CD8-positive, alpha-beta memory T cell (primary cell): ENCODE measurements around the gene SH3RF2. TPM values are rescaled to one million over a fixed set of nuclear protein-coding genes. Genes with fewer than 3 reads are reported as not detected.

Source experiments
- CTCF ChIA-PET: fragments of 350-600 bp; sonication (Branson Sonifier 250); formaldehyde crosslinking; loops from one replicate; lab custom pipeline; 2021; ENCODE audit warnings: antibody characterized with exemption; lab: Charles Lee
- POLR2A ChIA-PET: fragments of 350-600 bp; sonication (Branson Sonifier 250); formaldehyde crosslinking; loops from one replicate; lab custom pipeline; 2021; ENCODE audit warnings: antibody characterized with exemption; lab: Charles Lee
- DNase-seq, 5 donors: peaks; one replicate each; pipeline versions ENCODE4 v3.0.0 to v3.0.0-alpha.2; 2020 to 2022; ENCODE audit warnings: mixed read lengths in 1 of 5
- H3K27ac ChIP-seq: one replicate; pipeline ENCODE4 v1.7.0; 2013; ENCODE audit warnings: low read depth, mild to moderate bottlenecking, low read length, moderate library complexity
- H3K27me3 ChIP-seq: 2 replicates; pipeline ENCODE4 v1.7.0; 2013; ENCODE audit warnings: low read length, mild to moderate bottlenecking; ENCODE audit not compliant: insufficient read depth, poor library complexity, severe bottlenecking
- H3K36me3 ChIP-seq: 2 replicates; pipeline ENCODE4 v1.7.0; 2013; ENCODE audit warnings: mild to moderate bottlenecking, low read length, moderate library complexity; ENCODE audit not compliant: insufficient read depth
- H3K4me1 ChIP-seq: 2 replicates; pipeline ENCODE4 v1.7.0; 2013; ENCODE audit warnings: mild to moderate bottlenecking, low read length, moderate library complexity; ENCODE audit not compliant: insufficient read depth
- H3K4me3 ChIP-seq: 2 replicates; pipeline ENCODE4 v1.7.0; 2013; ENCODE audit warnings: mild to moderate bottlenecking, low read length
- H3K9me3 ChIP-seq: 2 replicates; pipeline ENCODE4 v1.7.0; 2013; ENCODE audit warnings: mild to moderate bottlenecking, low read length
- H3K27ac Mint-ChIP-seq, 8 donors: one replicate each; pipeline ENCODE4 v1.8.0; 2020 to 2021; ENCODE audit warnings: mixed read lengths in 8 of 8, mild to moderate bottlenecking in 6 of 8, inconsistent platforms in 3 of 8, moderate library complexity in 3 of 8
- H3K27me3 Mint-ChIP-seq, 2 donors: one replicate each; pipeline ENCODE4 v1.8.0; 2020 to 2021; ENCODE audit warnings: mixed read lengths in 2 of 2, mild to moderate bottlenecking in 1 of 2, moderate library complexity in 1 of 2
- H3K36me3 Mint-ChIP-seq, 3 donors: one replicate each; pipeline ENCODE4 v1.8.0; 2020 to 2021; ENCODE audit warnings: mixed read lengths in 3 of 3, inconsistent platforms in 1 of 3, mild to moderate bottlenecking in 1 of 3
- H3K4me1 Mint-ChIP-seq, 3 donors: one replicate each; pipeline ENCODE4 v1.8.0; 2020 to 2021; ENCODE audit warnings: mixed read lengths in 3 of 3, inconsistent platforms in 1 of 3, mild to moderate bottlenecking in 1 of 3
- H3K4me3 Mint-ChIP-seq, 7 donors: one replicate each; pipeline ENCODE4 v1.8.0; 2020 to 2021; ENCODE audit warnings: mixed read lengths in 7 of 7, mild to moderate bottlenecking in 6 of 7, moderate library complexity in 4 of 7, inconsistent platforms in 2 of 7
- H3K9me3 Mint-ChIP-seq, 5 donors: one replicate each; pipeline ENCODE4 v1.8.0; 2020 to 2022; ENCODE audit warnings: mixed read lengths in 5 of 5, mild to moderate bottlenecking in 3 of 5, moderate library complexity in 2 of 5, inconsistent platforms in 1 of 5
- polyA plus RNA-seq: library from polyadenylated mRNA; unstranded; fragments of 300-500 nt; fragmentation: Illumina TruSeq; gene quantifications from one replicate; pipeline ENCODE4 v1.2.3, GENCODE V29; 2021
- total RNA-seq, 2 experiments: library from RNA; stranded (reverse); gene quantifications; one replicate each; pipeline ENCODE4 v1.2.3, GENCODE V29; 2021

The SH3RF2 gene
- total and polyA plus RNA-seq, 3 experiments from 2014 or later, result 0.09 to 0.51 TPM; not detected in 1

- CTCF ChIA-PET, result no interaction called here
- Mint-ChIP-seq H3K27me3 (no peaks in the 10 kb centered on the region), H3K9me3 (peaks cover 0 to 2% (median 0%) of the 10 kb centered on the region in 5 donors), H3K4me3 (no peak overlapping the region), H3K27ac (no peak overlapping the region), H3K36me3 (no peaks in the 10 kb centered on the region), H3K4me1 (no peaks in the 10 kb centered on the region)
- no peak overlapping the region for H3K4me3 ChIP-seq
- DNase-seq, result no peak
- H3K9me3 ChIP-seq, result no peaks in the 10 kb centered on the region
- no peaks in the 10 kb centered on the region for H3K27me3 ChIP-seq
- no peaks in the 10 kb centered on the region for H3K4me1 ChIP-seq
- no peak overlapping the region for H3K27ac ChIP-seq
- POLR2A ChIA-PET, result no interaction called here
- H3K36me3 ChIP-seq, result no peaks in the 10 kb centered on the region
Measured at GRCh38 chr5:145924849-145925248, 11.5 kb upstream of the SH3RF2 start.

GRCh38 chr5:145925353-145925752 is 11.0 kb upstream of the SH3RF2 start:
- ChIA-PET CTCF (no interaction called here), POLR2A (no interaction called here)
- no peaks in the 10 kb centered on the region for H3K9me3 ChIP-seq
- Mint-ChIP-seq H3K4me1 (no peaks in the 10 kb centered on the region), H3K4me3 (no peak overlapping the region), H3K36me3 (no peaks in the 10 kb centered on the region), H3K27ac (no peak overlapping the region), H3K9me3 (peaks cover 0 to 2% (median 0%) of the 10 kb centered on the region in 5 donors), H3K27me3 (no peaks in the 10 kb centered on the region)
- H3K4me1 ChIP-seq, result no peaks in the 10 kb centered on the region
- no peak overlapping the region for H3K27ac ChIP-seq
- no peaks in the 10 kb centered on the region for H3K27me3 ChIP-seq
- no peaks in the 10 kb centered on the region for H3K36me3 ChIP-seq
- DNase-seq, result no peak
- H3K4me3 ChIP-seq, result no peak overlapping the region

- H3K27me3 ChIP-seq, result no peaks in the 10 kb centered on the region
- no peak overlapping the region for H3K27ac ChIP-seq
- H3K27me3 Mint-ChIP-seq, result no peaks in the 10 kb centered on the region
- H3K36me3 ChIP-seq, result no peaks in the 10 kb centered on the region
- H3K4me3 ChIP-seq, result no peak overlapping the region
- H3K36me3 Mint-ChIP-seq, result no peaks in the 10 kb centered on the region
- H3K9me3 Mint-ChIP-seq, result peaks cover 0 to 2% (median 0%) of the 10 kb centered on the region in 5 donors
- H3K27ac Mint-ChIP-seq, result no peak overlapping the region
- no peaks in the 10 kb centered on the region for H3K4me1 Mint-ChIP-seq
- no peaks in the 10 kb centered on the region for H3K9me3 ChIP-seq
- ChIA-PET POLR2A (no interaction called here), CTCF (no interaction called here)
- no peaks in the 10 kb centered on the region for H3K4me1 ChIP-seq
- H3K4me3 Mint-ChIP-seq, result no peak overlapping the region
- DNase-seq, result no peak
Measured at GRCh38 chr5:145925803-145926202, 10.6 kb upstream of the SH3RF2 start.

DNA sequence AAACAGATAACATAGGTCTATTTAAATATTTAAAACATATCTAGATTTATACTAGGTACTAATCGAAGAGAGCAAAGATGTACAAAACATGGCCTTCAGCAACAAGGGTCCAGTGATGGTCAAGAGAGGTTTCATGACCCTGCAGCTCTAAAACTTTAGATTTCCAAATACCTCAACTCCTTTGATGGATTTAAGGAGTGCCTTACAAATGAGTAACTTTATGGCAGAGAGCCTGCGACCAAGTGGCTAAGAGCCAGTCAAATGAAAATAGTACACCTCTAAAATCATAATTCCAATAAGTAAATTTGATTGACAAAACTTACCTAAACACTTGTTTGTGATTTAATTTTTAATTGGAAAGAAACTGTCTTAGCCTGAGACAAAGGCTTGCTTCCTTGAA is 4.7 kb upstream of the SH3RF2 start:
- no peaks in the 10 kb centered on the region for H3K36me3 ChIP-seq
- Mint-ChIP-seq H3K27me3 (peaks cover 10 to 21% of the 10 kb centered on the region in 2 donors), H3K9me3 (peaks cover 0 to 2% (median 0%) of the 10 kb centered on the region in 5 donors), H3K36me3 (no peaks in the 10 kb centered on the region), H3K27ac (no peak overlapping the region), H3K4me3 (no peak overlapping the region), H3K4me1 (peaks cover 8 to 12% (median 9%) of the 10 kb centered on the region in 3 donors)
- POLR2A ChIA-PET, result no interaction called here
- no peaks in the 10 kb centered on the region for H3K9me3 ChIP-seq
- no peak overlapping the region for H3K4me3 ChIP-seq
- DNase-seq, result no peak
- H3K27me3 ChIP-seq, result no peaks in the 10 kb centered on the region
- no peak overlapping the region for H3K27ac ChIP-seq
- CTCF ChIA-PET, result no interaction called here
- no peaks in the 10 kb centered on the region for H3K4me1 ChIP-seq

GRCh38 chr5:145934276-145934675 is 2.1 kb upstream of the SH3RF2 start:
- no peaks in the 10 kb centered on the region for H3K36me3 Mint-ChIP-seq
- Histone ChIP-seq H3K27me3 (no peaks in the 10 kb centered on the region), H3K4me3 (no peak overlapping the region), H3K4me1 (no peaks in the 10 kb centered on the region), H3K9me3 (no peaks in the 10 kb centered on the region), H3K27ac (no peak overlapping the region), H3K36me3 (no peaks in the 10 kb centered on the region)
- ChIA-PET POLR2A (no interaction called here), CTCF (no interaction called here)
- peaks cover 10 to 30% of the 10 kb centered on the region in 2 donors for H3K27me3 Mint-ChIP-seq
- peak overlapping the region in 1 of 8 donors; percentile 43 for H3K27ac Mint-ChIP-seq
- no peak for DNase-seq
- H3K4me3 Mint-ChIP-seq, result no peak overlapping the region
- peaks cover 0 to 2% (median 0%) of the 10 kb centered on the region in 5 donors for H3K9me3 Mint-ChIP-seq
- peaks cover 13 to 23% (median 14%) of the 10 kb centered on the region in 3 donors for H3K4me1 Mint-ChIP-seq

DNA sequence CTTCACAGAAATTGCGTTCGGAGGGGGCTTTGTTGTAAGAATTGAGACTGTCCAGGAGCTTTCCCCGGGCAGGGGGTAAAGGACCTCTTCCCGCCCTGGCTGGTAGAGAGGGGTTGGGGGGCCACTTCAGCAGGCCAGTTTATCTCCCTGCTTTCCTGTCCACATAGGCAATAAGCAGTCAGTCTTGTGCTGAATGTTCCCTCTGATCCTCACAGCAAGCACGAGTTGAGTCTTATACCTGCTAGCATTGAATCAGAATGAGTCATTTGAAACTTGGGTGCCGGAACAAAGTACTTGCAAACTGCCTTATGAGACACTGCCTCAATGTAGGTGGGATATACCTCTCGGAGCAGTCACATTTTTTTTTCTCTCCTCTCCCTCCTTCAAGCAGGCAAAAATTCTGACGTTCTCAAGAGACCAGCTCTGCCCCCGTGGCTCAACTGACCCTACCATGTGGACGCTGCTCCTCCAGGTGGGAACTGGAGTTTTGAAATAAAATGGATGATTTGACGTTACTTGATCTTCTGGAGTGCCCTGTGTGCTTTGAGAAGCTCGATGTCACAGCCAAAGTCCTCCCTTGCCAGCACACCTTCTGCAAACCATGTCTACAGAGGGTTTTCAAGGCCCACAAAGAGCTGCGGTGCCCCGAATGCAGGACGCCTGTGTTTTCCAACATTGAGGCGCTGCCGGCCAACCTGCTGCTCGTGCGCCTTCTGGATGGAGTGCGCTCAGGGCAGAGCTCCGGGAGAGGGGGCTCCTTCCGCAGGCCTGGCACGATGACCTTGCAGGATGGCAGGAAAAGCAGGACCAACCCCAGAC is 1.3 kb downstream of the SH3RF2 start:
- Mint-ChIP-seq H3K9me3 (peaks cover 0 to 2% (median 0%) of the 10 kb centered on the region in 5 donors), H3K4me1 (peaks cover 14 to 29% (median 15%) of the 10 kb centered on the region in 3 donors), H3K27me3 (peaks cover 13 to 30% of the 10 kb centered on the region in 2 donors), H3K36me3 (no peaks in the 10 kb centered on the region), H3K27ac (peak overlapping the region in 1 of 8 donors; percentile 38), H3K4me3 (no peak overlapping the region)
- H3K4me1 ChIP-seq, result no peaks in the 10 kb centered on the region
- no peak overlapping the region for H3K27ac ChIP-seq
- H3K4me3 ChIP-seq, result no peak overlapping the region
- no peaks in the 10 kb centered on the region for H3K27me3 ChIP-seq
- CTCF ChIA-PET, result no interaction called here
- no peaks in the 10 kb centered on the region for H3K36me3 ChIP-seq
- no peaks in the 10 kb centered on the region for H3K9me3 ChIP-seq
- POLR2A ChIA-PET, result no interaction called here
- DNase-seq, result no peak

DNA sequence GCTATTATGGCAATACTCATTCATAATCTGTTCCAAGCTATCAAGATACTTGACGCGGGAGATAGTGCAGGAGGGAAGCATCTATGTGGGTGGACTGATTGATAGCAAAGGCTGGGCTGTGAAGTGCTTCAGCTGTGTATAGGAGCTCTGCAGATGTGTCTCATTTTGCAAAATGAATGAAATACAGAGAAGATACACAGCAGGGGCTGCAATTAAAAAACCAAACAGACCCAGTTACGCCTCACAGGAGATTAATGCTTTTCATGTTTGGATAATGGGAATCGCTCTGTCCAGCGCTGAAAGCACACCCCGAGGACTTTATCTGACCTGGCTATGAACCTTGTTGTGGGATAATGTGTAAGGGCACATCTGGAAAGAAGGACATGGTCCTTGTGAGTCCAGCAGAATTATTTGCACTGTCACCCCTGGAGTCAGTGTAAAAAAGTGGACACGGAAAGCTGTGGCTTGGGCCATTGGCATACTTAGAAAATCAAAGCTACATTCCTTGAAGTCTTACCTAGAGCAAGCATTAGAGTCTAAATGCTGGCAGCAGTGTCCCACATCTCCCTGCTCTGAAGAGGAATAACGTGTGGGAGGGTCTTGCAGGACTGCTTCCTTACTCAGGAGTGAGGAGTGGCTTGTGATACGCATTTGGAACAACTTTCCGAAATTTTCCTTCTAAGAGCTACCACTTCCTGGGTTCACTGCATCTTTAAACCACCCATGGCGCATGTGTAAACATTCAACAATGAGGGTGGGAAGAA is 2.6 kb downstream of the SH3RF2 start:
- peaks cover 14 to 29% (median 15%) of the 10 kb centered on the region in 3 donors for H3K4me1 Mint-ChIP-seq
- CTCF ChIA-PET, result no interaction called here
- no peak overlapping the region for H3K4me3 ChIP-seq
- no peaks in the 10 kb centered on the region for H3K9me3 ChIP-seq
- H3K27ac ChIP-seq, result no peak overlapping the region
- POLR2A ChIA-PET, result no interaction called here
- H3K9me3 Mint-ChIP-seq, result peaks cover 0 to 2% (median 0%) of the 10 kb centered on the region in 5 donors
- H3K4me3 Mint-ChIP-seq, result no peak overlapping the region
- no peaks in the 10 kb centered on the region for H3K36me3 Mint-ChIP-seq
- peaks cover 13 to 29% of the 10 kb centered on the region in 2 donors for H3K27me3 Mint-ChIP-seq
- H3K4me1 ChIP-seq, result no peaks in the 10 kb centered on the region
- peak overlapping the region in 1 of 8 donors; percentile 14 for H3K27ac Mint-ChIP-seq
- H3K36me3 ChIP-seq, result no peaks in the 10 kb centered on the region
- H3K27me3 ChIP-seq, result no peaks in the 10 kb centered on the region
- no peak for DNase-seq

DNA sequence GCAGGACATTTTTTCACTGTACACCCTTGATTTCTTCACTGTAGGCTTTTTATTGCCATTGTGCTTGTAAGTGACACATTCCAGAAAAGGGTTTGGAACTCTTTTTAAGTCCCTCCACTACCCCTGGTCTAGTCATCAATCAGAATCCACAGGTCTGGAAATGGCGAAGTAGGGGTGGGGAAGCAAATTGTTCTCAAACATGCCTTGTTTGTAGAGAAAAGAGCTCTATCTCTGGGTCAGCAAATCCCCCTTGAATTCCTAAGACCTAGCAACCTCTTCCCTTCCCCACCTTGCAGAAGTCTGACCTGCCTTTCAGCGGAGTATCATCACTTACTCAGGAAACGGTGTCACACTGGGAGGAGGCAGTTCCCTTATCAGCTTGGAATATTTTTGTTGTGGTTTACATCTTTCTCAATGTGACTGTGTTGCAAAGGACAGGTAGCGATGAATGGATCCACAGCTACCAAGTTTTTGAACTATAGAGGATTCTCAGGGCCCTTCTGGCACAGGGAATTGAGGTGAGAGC is 3.2 kb downstream of the SH3RF2 start:
- H3K36me3 Mint-ChIP-seq, result no peaks in the 10 kb centered on the region
- no peak overlapping the region for H3K27ac ChIP-seq
- no peak overlapping the region for H3K4me3 ChIP-seq
- no peaks in the 10 kb centered on the region for H3K27me3 ChIP-seq
- peaks cover 7 to 23% of the 10 kb centered on the region in 2 donors for H3K27me3 Mint-ChIP-seq
- H3K9me3 ChIP-seq, result no peaks in the 10 kb centered on the region
- DNase-seq, result no peak
- POLR2A ChIA-PET, result no interaction called here
- H3K36me3 ChIP-seq, result no peaks in the 10 kb centered on the region
- peaks cover 14 to 29% (median 15%) of the 10 kb centered on the region in 3 donors for H3K4me1 Mint-ChIP-seq
- peak overlapping the region in 1 of 8 donors; percentile 38 for H3K27ac Mint-ChIP-seq
- no peaks in the 10 kb centered on the region for H3K4me1 ChIP-seq
- CTCF ChIA-PET, result no interaction called here
- no peak overlapping the region for H3K4me3 Mint-ChIP-seq
- no peaks in the 10 kb centered on the region for H3K9me3 Mint-ChIP-seq
